GM18505 (cell line): ENCODE data around the gene CPTP.
A peak's percentile ranks its signal among the peaks of the same experiment; 100 is the strongest.

Experiments used
- ATAC-seq: cut with Tn5 transposase; IDR thresholded peaks from one replicate; pipeline ENCODE4 v1.9.1; 2021; ENCODE audit not compliant: unreplicated experiment
- POLR2A ChIP-seq: IDR thresholded peaks from 4 replicates; pipeline ENCODE4 v1.6.1; 2011; ENCODE audit warnings: borderline replicate concordance; ENCODE audit not compliant: insufficient read depth, insufficient read length; ENCODE audit errors: extremely low read depth

The CPTP gene

DNA sequence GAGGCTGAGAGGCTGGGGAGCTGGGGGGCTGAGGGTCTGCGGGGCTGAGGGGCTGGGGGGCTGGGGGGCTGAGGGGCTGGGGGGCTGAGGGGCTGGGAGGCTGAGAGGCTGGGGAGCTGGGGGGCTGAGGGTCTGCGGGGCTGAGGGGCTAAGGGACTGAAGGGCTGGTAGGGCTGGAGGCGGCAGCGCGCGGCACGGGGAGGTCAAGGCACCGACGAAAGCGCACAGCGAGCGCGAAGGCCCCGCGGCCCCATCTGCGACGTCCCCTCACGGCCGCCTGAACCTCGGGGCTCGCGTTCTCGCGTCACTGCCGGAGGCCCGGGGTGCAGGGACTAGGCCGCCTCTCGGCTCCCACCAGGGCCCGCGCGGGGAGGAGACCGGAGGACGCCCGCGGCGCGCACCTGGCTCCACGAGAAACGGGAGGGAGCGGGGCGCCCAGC, 498 bp upstream of the CPTP start:
- ATAC-seq: peak; percentile 28
- no peak for TF ChIP-seq POLR2A

DNA sequence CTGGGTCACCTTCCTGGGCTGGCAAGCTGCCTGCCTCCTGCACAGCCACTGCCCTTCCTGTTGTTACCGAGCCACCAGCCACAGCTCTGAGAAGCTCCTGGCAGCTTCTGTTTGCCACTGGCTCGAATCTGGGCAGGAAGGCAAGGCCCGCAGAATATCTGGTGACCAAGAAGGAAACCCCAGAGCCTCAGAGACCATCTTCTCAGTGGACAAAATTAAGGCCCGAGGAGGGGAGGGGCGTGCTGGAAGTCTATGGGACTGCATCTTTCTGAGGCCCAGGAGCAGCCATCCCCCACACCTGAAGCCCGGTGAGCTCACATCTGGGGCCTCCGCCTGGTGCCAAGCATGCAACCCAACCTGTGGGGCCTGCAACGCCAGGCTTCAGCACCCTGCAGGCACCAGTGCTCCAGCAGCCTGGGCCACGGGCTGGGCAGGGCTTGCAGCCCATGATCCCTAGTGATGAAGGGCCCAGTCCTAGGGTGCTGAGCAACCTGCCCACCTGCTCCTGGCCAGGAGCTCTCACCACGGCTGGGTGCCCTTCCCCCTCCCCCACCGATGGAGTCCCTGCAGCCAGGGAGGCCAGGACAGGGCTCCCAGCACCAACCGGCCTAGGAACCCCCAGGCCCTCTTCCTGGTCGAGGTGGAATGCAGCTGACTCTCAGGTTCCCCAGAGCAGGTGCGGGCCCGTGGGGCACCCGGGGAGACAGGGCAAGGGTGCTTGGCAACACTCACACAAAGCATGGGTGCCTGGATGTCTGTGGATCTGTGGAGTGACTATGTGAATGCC, 879 bp downstream of the CPTP start:
- ATAC-seq: no peak
- TF ChIP-seq POLR2A: no peak

DNA sequence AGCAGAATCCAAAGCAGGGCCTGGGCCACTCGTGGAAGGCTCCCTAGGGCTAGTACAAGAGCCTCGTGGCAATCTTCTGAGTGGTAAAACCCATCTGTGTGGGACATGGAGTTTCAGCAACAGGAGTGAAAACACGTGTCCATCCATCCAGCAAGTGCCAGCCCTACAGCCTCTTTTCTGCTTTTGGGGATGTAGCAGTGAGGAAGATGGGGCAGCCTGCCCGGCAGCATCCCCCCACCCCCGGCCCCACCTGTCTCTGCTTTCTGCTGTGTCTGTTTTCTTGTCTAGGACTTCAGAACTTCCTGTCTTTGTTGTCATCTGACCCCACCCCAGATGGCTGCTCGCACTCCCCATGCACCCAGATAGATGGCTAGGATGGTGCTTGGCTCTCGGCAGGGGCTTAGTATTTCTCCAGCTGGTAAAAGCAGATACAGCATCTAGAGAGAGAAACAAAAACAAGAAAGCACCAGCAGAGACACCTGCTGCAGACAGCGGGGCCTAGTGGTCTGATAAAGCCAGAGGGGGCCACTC, 1.5 kb downstream of the CPTP start:
- no peak for TF ChIP-seq POLR2A
- no peak for ATAC-seq

DNA sequence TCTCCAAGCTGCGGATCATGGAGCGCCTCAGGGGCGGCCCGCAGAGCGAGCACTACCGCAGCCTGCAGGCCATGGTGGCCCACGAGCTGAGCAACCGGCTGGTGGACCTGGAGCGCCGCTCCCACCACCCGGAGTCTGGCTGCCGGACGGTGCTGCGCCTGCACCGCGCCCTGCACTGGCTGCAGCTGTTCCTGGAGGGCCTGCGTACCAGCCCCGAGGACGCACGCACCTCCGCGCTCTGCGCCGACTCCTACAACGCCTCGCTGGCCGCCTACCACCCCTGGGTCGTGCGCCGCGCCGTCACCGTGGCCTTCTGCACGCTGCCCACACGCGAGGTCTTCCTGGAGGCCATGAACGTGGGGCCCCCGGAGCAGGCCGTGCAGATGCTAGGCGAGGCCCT, 2.7 kb downstream of the CPTP start:
- TF ChIP-seq POLR2A: no peak
- ATAC-seq: no peak

DNA sequence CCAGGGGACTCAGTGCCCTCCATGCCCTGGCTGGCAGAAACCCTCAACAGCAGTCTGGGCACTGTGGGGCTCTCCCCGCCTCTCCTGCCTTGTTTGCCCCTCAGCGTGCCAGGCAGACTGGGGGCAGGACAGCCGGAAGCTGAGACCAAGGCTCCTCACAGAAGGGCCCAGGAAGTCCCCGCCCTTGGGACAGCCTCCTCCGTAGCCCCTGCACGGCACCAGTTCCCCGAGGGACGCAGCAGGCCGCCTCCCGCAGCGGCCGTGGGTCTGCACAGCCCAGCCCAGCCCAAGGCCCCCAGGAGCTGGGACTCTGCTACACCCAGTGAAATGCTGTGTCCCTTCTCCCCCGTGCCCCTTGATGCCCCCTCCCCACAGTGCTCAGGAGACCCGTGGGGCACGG, 3.7 kb downstream of the CPTP start:
- no peak for ATAC-seq
- no peak for TF ChIP-seq POLR2A

DNA sequence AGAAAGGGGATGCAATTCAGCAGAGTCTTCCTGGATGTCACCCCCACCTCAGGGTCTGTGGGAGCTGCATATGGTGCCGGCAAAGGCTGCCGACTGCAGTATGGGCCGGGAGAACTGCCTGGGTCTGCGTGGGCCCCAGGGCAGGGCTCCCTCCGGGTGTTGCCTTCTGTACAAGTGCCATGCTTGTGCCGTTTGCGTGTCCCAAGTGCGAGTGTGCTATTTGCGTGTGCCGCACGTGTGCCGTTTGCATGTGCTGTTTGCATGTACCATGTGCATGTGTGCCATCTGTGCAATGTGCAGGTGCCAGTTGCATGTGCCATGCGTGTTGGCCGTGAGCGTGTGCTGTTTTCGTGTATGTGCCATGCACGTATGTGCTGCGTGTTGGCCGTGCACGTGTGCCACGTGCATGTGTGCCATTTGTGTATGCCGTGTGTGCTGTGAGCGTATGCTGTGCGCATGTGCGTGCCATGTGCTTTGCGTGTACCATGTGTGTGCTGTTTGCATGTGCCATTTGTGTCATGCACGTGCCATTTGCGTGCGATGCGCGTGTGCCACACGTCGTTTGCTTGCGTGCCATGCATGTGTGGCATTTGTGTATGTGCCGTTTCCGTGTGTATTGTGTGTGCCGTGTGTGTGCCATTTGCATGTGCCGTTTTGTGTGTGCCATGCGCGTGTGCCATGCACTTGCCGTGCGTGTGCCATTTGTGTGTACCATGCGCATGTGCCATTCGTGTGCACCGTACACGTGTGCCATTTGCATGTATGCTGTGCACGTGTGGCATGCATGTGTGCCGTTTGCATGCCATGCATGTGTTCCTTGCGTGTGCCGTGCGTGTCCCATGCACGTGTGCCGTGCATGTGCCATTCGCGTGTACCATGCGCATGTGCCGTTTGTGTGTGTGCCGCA, 5.0 kb downstream of the CPTP start:
- ATAC-seq: no peak
- TF ChIP-seq POLR2A: no peak

DNA sequence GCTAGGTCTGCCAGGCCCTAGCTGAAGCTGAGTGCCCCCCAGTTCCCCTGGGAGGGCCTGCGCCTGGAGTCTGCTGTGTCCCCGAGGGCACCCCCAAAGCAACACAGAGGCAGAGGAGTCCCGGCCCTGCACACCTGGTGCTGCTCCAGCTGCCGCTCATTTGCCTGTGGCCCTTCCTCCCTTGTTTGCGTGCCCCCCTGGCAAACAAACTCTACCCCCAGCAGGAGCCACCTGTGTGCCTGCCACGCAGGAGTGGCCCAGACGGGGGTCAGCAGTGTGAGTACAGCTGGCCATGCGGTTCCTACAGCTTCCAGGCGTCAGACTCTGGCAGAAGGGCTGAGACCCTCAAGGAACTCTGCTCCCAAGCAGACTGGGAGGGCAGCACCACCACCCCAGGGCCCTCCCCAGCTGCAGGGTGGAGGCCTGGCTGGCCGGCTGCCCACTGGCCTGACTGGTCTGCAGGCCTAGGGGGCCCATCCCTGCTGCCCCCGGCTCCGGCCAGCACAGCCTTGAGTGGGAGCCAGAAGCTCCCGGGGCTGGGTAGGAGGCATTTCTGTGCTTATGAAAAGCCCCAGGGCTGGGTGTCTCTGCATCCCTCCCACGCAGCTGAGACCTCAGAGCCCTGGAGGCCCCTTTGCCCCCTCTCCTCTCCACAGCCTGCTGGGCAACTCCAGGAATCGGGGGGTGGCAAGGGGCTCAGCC, 5.9 kb downstream of the CPTP start:
- no peak for TF ChIP-seq POLR2A
- ATAC-seq: no peak

DNA sequence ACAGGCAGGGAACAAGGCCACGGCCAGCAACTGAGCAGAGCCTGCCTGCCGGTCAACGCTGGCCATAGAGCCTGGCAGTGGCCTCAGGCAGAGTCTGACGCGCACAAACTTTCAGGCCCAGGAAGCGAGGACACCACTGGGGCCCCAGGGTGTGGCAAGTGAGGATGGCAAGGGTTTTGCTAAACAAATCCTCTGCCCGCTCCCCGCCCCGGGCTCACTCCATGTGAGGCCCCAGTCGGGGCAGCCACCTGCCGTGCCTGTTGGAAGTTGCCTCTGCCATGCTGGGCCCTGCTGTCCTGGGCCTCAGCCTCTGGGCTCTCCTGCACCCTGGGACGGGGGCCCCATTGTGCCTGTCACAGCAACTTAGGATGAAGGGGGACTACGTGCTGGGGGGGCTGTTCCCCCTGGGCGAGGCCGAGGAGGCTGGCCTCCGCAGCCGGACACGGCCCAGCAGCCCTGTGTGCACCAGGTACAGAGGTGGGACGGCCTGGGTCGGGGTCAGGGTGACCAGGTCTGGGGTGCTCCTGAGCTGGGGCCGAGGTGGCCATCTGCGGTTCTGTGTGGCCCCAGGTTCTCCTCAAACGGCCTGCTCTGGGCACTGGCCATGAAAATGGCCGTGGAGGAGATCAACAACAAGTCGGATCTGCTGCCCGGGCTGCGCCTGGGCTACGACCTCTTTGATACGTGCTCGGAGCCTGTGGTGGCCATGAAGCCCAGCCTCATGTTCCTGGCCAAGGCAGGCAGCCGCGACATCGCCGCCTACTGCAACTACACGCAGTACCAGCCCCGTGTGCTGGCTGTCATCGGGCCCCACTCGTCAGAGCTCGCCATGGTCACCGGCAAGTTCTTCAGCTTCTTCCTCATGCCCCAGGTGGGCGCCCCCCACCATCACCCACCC, 6.7 kb downstream of the CPTP start, which contains the start of gene TAS1R3:
Gene TAS1R3, plus strand, starts transcription at position 213 of the 898 bp plus-strand sequence. Its CDS starts 66 bp downstream, at position 279.
- TF ChIP-seq POLR2A: no peak
- no peak for ATAC-seq

DNA sequence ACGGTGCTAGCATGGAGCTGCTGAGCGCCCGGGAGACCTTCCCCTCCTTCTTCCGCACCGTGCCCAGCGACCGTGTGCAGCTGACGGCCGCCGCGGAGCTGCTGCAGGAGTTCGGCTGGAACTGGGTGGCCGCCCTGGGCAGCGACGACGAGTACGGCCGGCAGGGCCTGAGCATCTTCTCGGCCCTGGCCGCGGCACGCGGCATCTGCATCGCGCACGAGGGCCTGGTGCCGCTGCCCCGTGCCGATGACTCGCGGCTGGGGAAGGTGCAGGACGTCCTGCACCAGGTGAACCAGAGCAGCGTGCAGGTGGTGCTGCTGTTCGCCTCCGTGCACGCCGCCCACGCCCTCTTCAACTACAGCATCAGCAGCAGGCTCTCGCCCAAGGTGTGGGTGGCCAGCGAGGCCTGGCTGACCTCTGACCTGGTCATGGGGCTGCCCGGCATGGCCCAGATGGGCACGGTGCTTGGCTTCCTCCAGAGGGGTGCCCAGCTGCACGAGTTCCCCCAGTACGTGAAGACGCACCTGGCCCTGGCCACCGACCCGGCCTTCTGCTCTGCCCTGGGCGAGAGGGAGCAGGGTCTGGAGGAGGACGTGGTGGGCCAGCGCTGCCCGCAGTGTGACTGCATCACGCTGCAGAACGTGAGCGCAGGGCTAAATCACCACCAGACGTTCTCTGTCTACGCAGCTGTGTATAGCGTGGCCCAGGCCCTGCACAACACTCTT, 7.6 kb downstream of the CPTP start:
- TF ChIP-seq POLR2A: no peak
- ATAC-seq: no peak

DNA sequence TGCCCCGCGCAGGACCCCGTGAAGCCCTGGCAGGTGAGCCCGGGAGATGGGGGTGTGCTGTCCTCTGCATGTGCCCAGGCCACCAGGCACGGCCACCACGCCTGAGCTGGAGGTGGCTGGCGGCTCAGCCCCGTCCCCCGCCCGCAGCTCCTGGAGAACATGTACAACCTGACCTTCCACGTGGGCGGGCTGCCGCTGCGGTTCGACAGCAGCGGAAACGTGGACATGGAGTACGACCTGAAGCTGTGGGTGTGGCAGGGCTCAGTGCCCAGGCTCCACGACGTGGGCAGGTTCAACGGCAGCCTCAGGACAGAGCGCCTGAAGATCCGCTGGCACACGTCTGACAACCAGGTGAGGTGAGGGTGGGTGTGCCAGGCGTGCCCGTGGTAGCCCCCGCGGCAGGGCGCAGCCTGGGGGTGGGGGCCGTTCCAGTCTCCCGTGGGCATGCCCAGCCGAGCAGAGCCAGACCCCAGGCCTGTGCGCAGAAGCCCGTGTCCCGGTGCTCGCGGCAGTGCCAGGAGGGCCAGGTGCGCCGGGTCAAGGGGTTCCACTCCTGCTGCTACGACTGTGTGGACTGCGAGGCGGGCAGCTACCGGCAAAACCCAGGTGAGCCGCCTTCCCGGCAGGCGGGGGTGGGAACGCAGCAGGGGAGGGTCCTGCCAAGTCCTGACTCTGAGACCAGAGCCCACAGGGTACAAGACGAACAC, 8.3 kb downstream of the CPTP start:
- ATAC-seq: no peak

DNA sequence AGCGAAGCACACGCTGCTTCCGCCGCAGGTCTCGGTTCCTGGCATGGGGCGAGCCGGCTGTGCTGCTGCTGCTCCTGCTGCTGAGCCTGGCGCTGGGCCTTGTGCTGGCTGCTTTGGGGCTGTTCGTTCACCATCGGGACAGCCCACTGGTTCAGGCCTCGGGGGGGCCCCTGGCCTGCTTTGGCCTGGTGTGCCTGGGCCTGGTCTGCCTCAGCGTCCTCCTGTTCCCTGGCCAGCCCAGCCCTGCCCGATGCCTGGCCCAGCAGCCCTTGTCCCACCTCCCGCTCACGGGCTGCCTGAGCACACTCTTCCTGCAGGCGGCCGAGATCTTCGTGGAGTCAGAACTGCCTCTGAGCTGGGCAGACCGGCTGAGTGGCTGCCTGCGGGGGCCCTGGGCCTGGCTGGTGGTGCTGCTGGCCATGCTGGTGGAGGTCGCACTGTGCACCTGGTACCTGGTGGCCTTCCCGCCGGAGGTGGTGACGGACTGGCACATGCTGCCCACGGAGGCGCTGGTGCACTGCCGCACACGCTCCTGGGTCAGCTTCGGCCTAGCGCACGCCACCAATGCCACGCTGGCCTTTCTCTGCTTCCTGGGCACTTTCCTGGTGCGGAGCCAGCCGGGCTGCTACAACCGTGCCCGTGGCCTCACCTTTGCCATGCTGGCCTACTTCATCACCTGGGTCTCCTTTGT, 9.1 kb downstream of the CPTP start:
- ATAC-seq: no peak
- no peak for TF ChIP-seq POLR2A

More for the DNA sequence above, 8.3 kb downstream of the CPTP start:
- no peak for TF ChIP-seq POLR2A

DNA sequence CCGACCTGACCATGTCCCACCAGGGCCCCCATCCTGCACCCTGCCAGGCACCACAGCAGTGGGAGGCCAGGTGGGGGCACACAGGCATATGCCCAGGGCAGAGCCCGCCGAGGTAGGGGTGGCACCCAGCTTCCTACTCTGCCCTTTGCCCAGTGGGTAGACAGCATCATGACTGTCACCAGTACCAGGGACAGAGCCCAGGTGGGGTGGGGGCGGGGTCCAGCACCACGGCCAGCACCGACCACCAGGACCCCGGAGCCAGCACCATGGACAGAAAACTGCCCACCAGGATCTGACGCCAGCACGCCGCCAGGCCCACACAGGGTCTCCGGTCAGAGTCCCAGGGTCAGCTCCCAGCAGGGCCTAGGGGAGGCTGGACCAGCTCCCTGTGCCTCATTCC, 10.2 kb downstream of the CPTP start:
- TF ChIP-seq POLR2A: no peak
- no peak for ATAC-seq
